Femur (tissue), 1 donor: ENCODE measurements around the gene CREB5.

Experiments
- DNase-seq: peaks from one replicate; pipeline ENCODE4 v3.0.0-alpha.2; 2017

The CREB5 gene

DNA sequence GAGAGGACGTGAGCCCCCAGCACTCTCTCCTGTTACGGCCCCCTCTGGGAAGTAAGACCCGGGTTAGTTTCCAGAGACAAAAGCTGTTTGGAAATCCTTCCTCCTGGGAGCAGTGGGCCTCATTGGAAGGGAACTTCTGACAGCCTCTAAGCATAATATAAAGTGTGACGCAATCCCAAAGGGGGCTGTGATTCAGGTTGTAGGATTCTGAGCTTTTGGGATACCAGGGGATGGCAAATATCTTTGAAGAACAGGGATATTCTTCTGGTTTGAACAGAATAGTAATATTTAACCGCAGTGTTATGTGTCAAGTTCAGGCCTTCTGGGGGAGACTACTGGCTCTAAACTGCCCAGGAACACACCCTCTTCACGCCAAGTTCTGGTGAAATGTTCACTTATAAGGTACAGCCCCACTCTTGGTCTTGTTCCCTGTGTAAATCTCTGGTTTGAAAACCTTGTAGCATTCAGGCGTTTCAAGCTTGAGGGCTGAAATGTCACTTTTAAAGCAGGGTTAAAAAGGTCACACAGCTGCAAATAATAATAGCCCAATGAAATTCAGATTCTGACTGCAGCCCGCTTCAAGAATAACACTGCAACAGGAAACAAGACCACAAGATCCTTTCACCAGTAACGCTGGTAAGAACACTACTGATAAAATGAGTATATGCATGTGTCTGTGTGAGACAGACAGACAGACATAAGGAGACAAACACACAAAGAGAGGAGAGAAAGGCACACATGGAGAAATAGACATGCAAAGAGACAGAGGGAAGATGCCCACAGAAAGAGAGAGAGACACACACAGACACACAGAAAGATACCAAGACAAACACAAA is 69.0 kb downstream of the CREB5 start:
- DNase-seq: peak; percentile 51

DNA sequence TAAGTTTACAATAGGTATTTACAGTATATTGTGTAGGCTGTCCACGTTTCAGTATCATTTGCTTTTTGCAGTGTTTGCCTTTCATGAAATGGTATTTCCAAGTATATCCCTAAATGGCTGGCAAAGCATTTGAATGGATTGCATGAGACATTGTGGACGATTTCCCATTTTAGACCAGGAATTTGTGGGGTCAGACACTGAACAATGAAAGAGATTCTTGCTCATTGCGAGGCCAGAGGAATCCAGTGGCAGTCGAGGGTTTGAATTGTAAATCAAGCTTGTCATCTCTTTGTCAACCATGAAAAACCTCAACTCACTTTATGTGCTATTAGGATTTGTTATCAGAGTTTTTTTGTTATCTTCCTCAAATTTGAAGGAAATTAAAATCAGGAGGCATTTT is 70.8 kb downstream of the CREB5 start:
- no peak for DNase-seq

DNA sequence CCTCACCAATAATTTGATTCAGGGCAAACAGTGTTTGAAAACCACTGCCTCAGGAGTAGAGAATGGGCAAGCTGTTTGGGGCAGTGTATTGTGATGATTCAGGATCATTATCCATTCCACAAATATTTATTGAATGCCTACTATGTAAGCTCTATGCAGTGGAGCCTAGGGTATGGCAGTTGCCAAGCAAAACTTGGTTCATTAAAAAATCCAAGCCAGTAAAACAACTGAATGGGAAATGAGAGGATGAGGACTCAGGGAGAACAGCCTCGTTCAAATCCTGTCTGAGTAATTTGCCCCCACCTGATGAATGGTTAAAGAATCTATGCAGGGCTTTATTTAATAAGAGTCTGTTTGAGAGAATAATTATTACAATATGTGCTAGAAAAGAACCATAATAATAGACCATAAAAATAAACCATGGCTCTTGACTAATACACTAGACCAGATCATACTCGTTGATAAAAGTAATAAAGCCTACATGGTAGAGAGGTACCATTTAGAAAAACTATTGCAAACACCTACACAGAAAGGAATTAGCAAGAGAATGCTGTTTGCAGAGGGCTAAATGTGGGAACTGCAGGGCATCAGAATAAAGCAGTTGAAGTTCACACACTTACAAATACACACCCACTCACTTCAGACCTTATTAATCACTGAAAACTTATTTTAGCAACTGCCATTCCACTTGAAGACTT is 71.7 kb downstream of the CREB5 start:
- DNase-seq: no peak

DNA sequence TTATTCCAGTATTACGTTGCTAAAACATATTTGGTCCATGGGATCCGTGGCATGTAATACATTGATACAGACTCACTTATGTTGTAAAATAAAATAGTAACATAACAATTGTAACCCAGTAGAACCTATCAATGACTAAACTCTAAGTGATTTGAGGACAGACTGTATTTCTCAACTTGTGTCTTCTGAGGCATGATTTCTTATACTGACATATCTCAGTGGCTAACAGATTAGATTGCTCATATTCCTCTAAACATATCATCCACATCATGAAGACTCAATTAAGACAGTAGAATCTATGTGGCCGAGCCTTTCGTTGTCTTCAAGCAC is 72.3 kb downstream of the CREB5 start:
- no peak for DNase-seq

DNA sequence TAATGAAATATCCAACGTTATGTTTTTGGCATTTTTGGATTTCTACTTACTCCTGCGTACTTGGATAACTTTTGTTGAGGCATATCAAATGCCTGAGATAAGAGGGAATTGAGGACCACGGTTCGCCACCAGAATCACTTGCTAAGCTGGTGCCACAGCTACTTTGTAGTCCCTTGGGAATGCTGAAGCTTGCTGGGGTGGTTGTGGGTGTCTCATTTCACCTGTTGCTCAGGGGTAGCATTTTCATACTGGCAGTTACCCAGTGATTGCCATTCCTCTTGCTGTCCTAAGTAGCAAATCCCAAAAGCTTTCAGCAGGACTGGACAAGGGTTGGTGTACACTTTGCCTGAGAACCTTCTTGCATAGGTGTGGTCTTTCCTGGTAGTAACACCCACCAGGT is 75.2 kb downstream of the CREB5 start:
- no peak for DNase-seq

DNA sequence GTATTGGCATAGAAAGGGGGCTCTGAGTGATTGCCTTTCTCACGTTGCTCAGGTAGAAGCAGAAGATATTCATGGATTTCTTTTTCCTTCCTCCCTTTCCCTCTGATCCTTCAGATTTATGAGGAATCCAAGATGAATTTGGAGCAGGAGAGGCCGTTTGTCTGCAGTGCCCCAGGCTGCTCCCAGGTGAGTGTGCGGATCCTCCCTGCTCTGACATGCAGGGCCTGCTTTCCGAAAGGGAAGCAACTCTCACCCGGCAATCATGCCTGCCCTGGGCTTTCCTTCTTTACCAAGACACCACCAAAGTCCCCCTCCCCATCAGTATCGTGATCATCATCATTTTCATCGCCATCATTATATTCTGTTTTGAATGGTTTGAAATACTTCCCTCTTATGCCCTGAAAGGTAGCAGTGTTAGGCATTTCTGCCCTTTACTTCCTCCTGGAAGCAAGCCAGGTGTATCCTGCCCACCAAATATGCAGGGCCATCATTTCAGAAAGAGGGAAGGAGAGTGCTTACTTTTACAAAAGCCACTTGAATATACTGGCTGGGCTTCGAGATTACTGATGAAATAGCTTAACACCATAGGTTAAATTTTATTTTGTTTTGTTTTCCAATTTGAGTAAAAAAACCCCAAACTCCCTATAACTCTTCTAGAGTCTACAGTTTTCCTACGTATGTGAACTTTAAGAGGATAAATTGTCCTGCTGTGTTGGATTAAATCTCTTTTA is 75.9 kb downstream of the CREB5 start:
- no peak for DNase-seq

DNA sequence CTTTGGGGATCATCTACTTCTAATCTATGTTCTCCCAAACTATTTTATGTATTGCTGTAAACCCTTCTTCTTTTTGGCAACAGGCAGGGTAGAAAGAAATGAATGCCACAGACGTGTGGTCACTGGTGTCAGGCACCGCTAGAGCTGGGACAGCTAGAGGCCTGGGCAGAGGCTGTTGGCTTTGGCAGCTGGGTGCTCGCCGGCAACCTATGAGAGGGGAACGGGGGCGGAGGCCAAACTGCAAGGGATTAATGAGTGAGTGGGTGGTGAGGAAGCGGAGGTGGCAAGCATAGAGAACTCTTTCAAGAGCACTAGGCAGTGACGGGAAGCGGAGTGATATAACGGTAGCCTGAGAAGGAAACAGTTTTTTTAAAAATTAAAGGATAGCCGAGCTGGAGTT is 78.5 kb downstream of the CREB5 start:
- DNase-seq: peak; percentile 48

DNA sequence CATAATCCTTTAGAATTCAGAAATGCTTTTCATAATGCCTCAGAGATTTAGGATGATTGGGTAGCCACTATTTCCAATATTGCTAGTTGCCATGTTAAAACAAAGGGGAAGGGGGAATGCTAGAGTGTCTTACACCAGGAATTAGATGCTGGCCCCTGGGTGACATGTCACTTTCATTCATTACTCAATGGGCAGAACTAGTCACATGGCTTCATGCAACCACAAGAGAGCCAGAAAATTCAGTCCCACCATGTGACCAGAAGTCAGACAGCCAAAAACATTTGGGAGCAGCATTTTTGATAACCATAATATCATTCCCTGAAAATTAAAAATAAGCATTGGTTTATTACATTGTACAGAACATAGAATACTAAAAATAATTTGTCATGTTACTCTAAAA is 81.2 kb downstream of the CREB5 start:
- no peak for DNase-seq

DNA sequence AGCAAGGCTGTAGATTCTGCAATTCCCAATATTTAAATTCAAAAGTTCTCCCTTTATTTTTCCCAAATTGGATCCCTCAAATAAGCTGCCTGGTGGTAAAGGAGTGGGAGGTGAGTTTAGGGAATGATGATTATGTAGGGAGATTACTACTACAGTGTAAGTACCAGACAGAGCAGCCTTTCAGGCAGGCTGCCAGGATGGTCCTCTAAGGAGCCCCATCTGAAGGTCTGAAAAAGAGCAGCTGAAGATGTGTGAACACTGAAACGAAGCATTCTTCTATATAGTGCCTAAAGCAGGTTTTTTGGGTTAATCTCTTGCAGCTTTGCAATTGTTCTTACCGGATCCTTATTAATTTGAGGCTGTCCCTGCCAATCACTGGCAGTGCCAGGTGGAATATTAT is 84.7 kb downstream of the CREB5 start:
- DNase-seq: peak; percentile 52

DNA sequence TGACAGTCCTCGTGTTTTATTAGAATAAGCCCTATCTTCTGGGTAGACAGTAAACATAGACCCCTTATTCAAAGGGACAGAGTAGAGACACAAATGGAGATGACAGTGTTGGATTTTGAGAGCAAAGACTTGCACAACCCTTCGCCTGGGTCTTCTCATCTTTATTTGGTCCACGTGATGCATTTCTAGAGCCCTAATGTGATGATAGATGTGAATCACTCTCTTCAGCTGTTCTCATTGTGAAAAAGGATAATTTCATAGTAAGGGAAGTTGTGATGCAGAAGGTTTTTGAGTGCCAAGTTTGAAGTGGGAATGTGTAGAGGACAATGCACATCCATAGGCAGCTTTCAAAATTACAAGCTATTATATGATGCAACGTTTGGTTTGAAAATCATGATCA is 86.3 kb downstream of the CREB5 start:
- no peak for DNase-seq

DNA sequence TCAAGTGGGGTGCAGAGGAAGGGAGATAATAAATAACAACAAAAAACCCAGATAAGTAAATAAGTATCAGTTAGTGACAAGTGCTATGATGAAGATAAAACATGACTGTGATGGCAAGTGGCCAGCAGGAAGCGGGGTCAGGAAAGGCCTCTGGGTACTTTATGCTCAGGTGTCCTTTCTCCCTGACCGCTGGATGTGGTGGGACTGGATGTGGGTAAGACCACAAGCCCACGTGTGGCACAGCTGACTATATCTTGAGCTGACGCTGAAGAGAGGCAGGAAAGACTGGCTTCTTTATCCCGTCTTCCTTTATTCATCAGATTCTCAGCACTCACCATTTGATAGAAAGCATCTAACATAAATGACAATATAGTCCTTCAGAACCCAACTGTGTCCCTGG is 87.8 kb downstream of the CREB5 start:
- no peak for DNase-seq

DNA sequence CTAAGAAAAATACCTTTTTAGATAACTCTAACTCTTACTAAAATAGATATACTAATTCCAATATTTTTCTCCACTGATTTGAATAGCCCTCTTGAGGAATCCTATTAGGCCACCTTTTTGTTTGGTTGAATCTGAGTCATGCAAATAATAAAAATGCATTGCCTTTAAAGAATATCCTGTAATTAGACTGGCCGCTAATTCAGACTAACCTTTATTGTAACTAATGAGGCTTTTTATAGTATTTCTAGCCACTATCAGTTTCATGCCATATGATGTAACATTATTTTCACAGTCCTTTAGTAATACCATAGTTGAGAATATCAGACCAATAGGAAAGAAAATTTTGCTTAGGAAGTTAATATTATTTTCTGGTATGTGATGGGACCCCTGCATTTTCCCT is 90.1 kb downstream of the CREB5 start:
- no peak for DNase-seq

DNA sequence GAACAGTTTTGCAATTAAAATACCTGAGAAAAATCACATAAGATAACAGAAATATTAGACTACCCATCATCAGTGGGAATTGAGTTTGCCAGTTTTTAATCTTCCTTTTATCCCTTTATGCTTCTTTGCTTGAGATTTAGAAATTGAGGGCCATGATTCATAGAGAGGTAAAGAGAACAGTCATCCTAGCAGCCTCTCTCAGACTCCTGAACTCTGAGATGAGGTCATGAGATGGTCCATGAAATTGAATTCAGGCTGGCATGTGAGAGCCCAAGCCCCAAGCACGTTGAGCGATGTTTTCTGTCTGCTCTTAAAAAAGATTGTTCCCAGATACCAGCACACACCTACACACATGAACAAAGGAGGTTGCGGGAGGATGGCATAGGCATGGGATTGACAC is 91.1 kb downstream of the CREB5 start:
- DNase-seq: no peak

DNA sequence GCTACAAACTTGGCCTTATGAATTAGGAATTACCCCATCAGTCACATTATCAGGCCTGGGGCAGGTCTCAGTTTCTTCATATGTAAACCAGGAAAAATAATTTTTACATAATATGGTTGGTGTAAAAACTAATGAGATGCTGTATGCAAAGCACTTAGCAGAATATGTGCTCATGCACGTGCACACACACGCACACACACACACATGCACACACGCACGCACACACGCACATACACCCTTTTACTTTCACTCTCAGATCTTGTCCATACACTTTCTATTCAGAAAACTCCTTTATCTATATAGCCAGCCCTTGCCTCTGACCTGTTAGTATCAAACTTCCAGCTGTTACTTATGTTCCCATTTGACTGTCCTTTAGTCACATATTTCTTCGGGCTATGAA is 92.7 kb downstream of the CREB5 start:
- no peak for DNase-seq

DNA sequence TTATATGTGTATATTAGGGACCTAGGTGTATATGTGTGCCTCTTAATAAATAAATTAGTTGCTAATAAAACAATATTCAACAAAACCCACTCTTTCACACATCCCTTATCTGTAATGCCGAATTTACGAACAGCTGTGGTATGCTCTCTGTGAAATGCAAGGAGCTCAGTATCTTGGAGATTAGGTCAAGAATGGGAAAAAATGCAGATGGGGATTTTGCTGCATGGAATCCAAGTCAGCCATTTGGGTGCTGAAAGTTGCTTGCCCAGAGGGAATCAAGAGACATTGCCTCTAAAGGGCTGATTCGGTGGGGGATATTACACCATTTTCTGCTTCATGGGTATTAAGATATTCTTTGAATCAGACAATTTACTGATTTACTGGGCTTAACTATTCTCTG is 93.5 kb downstream of the CREB5 start:
- DNase-seq: no peak

DNA sequence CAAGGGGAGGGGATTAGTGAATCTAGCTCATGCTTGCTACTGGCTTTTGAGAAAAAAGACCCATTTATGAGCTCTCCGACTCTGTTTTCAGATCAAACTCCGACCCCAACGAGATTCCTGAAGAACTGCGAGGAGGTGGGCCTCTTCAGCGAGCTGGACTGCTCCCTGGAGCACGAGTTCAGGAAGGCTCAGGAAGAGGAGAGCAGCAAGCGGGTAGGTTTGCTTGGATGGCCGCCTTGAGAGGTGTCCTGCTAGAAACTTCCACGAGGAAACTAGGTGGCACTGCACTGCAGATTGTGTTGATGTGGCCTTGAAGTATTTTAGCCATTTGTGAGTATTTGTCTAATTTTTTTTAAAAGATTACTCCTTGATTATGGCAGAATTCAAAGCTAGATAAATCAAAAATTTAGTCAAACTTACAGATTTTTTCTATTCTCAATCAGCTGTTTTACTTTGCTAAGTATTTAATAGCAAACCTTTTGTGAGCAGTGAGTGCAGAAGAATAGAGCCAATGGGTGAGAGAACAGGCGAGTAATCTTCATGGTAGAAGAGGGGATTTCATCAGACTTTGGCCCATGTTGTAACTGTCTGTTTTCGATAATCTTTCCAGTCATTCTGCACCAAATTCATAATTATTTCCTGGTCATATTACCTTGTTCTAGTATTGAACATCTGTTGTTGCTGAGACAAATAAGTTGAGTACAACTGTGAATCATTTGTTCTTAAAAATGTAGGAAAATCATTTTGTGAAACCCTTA is 95.4 kb downstream of the CREB5 start:
- DNase-seq: no peak

DNA sequence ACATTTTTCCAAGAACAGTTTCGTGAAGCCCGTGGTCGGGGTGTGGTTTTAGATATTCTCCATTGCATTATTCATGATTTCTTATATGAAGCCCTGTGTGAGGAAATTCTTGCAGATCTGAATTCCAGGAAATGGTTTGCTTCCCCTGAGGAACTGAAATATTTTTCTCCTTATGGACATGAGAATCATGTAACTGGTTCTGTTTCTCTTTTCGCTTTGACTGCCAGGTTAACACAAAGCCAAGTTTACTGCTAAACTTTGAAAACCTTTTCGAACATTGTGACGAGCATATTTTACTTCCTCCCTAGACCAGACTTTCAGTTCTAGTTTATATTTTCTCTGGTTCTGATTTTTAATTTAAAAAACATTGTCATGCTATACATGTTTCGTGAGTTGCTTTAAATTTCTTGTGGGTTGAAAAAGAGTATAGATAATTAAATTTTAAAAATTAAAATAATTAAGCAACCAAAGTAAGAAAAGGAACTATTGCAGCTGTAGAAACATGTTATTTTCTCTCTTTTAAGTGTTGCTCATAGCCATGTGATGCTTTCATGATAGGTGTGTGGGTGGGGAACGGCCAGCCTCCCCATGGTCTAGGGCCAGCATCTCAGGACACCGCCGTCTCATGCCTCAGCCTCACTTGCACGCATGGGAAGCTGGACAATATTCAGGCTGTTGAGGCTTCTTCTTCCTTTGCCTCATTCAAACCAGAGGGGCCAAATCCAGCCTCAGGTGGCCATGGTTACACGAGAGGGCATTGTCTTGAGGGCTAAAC is 97.1 kb downstream of the CREB5 start:
- DNase-seq: no peak

DNA sequence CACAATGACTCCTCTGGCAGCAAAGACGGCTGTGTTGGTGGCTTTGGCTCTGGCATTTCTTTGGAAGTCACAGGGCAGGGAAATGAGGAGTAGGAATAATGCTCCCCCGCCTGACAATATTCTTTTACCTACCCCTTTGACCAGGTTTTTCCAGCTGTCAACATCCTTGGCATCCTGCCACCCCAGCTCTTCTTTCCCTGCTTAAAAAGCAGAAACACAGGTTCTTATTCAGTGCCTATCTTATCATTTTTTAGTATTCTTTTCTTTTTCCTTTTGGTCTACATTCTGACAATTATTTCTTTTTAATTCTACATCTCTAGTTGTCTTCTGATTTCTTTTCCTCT is 97.7 kb downstream of the CREB5 start:
- no peak for DNase-seq

DNA sequence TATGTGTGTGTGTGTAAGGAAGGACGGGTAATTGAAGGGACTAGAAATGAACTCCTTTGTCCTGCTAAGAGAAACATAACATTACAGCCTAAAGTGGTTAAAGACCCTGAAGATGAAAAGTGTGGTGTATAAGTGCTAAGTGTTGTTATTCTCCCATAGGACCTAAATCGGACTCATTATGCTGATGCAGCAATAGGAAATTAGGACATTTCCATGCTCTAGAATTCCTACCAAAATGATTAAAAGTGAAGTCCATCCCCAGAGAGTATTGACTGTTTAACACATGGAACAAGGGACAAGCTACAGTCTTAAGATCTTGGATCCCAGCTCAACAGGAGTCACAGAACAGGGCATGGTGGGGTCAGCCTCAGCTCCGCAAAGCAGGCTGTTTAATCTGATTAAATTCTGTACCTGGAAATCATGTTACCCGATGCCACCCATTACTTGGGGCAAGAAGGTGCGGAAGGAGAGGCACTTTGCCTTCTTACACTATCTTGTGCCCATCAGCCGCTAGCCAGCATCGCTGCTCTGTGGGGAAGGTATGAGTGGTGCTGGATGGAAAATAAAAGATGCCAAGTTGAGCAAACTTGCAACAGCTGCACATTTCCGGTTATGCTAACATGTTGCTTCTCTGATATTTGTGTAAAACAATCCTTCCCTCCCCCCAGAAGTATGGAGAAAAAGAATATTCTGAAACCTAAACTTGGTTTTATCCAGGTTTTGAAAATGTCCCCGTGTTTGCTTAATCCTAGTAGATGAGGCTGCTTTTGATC is 100.5 kb downstream of the CREB5 start:
- DNase-seq: no peak

DNA sequence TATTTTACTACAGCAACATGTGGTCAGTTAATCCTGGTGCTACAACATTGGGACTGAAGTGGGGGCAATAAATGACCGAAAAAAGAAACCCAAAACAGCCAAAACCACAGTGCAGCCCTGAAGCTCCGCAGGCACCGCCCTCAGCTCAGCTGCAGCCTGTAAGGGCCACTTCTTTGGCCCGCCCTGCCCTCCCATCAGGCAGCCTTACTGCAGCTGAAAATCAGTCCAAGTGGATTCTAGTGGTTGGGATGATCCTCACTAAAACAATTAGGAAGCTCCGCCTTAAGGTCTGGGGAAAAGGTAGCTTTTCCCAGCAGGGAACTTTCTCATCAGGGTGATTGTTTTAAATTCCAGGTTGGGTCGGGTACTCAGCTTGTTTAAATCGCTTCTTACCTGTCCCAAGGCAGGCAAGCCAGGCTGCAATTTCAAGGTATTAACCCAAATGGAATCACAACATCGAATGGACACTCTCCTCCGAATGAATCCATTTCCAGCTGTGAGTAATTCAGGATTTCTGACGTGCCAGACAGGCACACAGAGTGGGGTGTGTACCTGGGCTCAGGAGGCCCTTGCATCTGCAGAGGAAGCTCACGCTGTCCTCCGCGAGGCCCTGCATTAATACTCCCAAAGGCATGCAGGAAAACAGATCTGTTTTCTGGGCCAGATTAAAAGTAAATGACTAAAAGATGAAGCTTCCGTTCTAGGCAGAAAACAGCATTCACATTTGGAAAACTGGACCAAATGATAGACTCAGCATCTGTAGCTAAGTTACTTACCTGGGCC is 104.3 kb downstream of the CREB5 start:
- DNase-seq: peak; percentile 62

DNA sequence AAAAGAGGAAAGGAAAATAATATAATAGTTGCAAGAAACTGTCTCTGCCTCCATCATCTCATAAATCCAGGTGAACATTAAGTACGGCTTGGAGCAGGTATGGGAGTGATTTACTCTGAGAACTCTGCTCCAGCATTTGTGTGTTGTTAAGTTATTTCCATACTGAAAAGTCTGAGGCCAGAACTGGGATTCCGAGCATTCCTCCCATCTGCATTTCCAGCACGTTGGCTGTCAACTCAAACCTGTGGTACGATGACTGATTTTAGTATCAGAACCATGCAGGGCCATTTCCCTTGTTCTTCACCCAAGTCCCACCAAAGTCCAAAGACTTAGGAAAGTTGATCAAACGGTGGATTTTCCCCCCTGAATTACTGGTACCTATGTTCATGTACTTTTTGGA is 104.9 kb downstream of the CREB5 start:
- no peak for DNase-seq
